ENCODE measurements around the gene SPATA25.
"Not testable (repeated sequence)": the region's sequence is repeated elsewhere in the genome, so short reads cannot be mapped to it uniquely, and the experiment has no call there.

The SPATA25 gene

DNA sequence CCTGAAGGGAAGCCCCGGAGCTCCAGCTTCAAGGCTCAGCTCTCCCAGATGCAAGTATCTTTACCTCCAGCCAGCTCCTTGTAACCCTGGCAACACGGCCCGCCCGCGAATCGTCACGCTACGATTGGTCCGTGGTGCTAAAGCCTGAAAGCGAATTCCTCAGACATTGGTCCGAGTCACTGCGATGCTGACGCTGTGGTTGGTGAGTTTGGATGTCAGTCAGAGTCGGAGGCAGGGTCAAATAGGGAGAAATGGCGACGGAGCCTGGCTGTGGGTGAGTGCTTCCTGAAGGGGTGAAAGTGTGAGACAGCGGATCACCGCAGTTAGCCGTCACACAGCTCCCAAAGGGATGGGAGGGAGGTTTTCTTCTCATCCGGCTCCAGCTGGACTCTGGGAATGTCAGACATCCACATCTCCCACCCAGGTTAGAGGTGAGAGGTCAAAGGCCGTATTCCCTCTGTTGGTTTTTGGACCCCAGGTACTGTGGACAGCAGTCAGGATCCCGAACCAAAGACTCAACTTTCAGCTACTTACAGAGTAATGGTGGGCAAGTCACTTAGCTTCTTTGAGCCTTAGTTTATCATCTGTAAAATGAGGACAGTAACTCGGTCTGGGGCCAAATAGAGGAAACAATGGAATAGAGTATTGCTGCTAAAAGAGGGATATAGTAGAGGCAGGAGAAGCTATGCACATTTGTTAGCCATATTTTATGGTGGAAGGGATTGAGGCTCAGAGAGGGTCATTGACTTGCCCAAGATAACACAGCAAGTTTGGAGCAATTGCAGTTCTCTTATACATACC is 6.2 kb downstream of the SPATA25 start, which contains the start of gene ZSWIM1:
Gene ZSWIM1, plus strand, starts transcription at position 240 of the 801 bp plus-strand sequence. CDS start 1,366 bp downstream, outside the sequence.
- peak within 1 kb of the TSS; percentile 66 for H3K27ac ChIP-seq
- ChIA-PET POLR2A (ENCODE audit: low non-redundant PET) (interaction anchor here (0.5 to 1.0 kb wide), 5 partner anchors 9 to 459 kb away, joined by 3 to 7 read pairs (median 3); partner anchors contain the start of genes CTSA and NEURL2), CTCF (interaction anchor here (0.6 to 1.3 kb wide), 4 partner anchors 9 to 876 kb away, joined by 3 read pairs; no protein-coding TSS in a partner anchor)
- DNase-seq (ENCODE audit: low spot score) = peak; percentile 100
- TF ChIP-seq, protein P1, sequence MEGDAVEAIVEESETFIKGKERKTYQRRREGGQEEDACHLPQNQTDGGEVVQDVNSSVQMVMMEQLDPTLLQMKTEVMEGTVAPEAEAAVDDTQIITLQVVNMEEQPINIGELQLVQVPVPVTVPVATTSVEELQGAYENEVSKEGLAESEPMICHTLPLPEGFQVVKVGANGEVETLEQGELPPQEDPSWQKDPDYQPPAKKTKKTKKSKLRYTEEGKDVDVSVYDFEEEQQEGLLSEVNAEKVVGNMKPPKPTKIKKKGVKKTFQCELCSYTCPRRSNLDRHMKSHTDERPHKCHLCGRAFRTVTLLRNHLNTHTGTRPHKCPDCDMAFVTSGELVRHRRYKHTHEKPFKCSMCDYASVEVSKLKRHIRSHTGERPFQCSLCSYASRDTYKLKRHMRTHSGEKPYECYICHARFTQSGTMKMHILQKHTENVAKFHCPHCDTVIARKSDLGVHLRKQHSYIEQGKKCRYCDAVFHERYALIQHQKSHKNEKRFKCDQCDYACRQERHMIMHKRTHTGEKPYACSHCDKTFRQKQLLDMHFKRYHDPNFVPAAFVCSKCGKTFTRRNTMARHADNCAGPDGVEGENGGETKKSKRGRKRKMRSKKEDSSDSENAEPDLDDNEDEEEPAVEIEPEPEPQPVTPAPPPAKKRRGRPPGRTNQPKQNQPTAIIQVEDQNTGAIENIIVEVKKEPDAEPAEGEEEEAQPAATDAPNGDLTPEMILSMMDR (conservative IDR thresholded peaks at IDR 0.05; ENCODE audit: low read depth) = no peak

- H3K27ac ChIP-seq = no peak overlapping the region
- DNase-seq (ENCODE audit: low spot score) = no peak
- POLR2A ChIA-PET (ENCODE audit: low non-redundant PET) = no interaction called here
- CTCF ChIA-PET = interaction anchor here (0.5 to 0.8 kb wide), 5 partner anchors 13 to 428 kb away, joined by 3 to 4 read pairs (median 3); partner anchors contain the start of genes CTSA and NEURL2
- TF ChIP-seq, protein P1 (conservative IDR thresholded peaks at IDR 0.05; ENCODE audit: low read depth) = no peak
Measured at GRCh38 chr20:45878076-45878761, 9.2 kb downstream of the SPATA25 start.

DNA sequence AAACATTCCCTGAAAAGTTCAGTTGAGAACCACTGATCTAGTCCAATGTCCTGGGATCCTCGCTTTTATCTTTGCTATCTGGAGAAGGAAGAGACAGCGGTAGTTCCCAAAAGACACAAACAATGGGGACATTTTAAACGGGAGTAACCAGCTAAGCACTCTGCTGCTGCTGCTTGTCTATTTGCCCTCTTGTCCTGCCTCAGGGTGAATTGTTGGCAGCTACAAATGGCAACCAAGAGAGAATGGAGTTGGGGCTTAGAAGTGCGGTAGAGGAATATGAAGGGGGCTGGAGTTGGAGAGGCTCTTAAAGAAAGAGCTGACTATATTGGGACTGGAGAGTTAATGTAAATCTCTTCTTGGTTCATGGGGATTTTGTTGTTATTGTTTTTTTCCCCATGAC is 12.8 kb downstream of the SPATA25 start:
- no peak overlapping the region for H3K27ac ChIP-seq
- no peak for DNase-seq (ENCODE audit: low spot score)
- ChIA-PET POLR2A (ENCODE audit: low non-redundant PET) (interaction anchor here (0.6 kb wide), 1 partner anchor 60 kb away, joined by 4 read pairs; no protein-coding TSS in a partner anchor), CTCF (interaction anchor here (0.6 to 1.0 kb wide), 2 partner anchors 63 to 1142 kb away, joined by 3 read pairs; no protein-coding TSS in a partner anchor)
- TF ChIP-seq, protein P1 (conservative IDR thresholded peaks at IDR 0.05; ENCODE audit: low read depth) = no peak

GRCh38 chr20:45874104-45874481 is 13.3 kb downstream of the SPATA25 start:
- not testable (repeated sequence) for H3K27ac ChIP-seq; DNase-seq (ENCODE audit: low spot score)
- ChIA-PET POLR2A (ENCODE audit: low non-redundant PET) (interaction anchor here (0.6 kb wide), 1 partner anchor 61 kb away, joined by 4 read pairs; no protein-coding TSS in a partner anchor), CTCF (interaction anchor here (1.0 kb wide), 1 partner anchor 64 kb away, joined by 3 read pairs; no protein-coding TSS in a partner anchor)

- CTCF ChIA-PET = interaction anchor here (0.6 to 1.0 kb wide), 2 partner anchors 21 to 830 kb away, joined by 3 read pairs; no protein-coding TSS in a partner anchor
- no peak overlapping the region for H3K27ac ChIP-seq
- POLR2A ChIA-PET (ENCODE audit: low non-redundant PET) = interaction anchor here (0.8 kb wide), 1 partner anchor 491 kb away, joined by 3 read pairs; no protein-coding TSS in a partner anchor
- no peak for DNase-seq (ENCODE audit: low spot score)
- TF ChIP-seq, protein P1 (conservative IDR thresholded peaks at IDR 0.05; ENCODE audit: low read depth) = no peak
Measured at GRCh38 chr20:45873409-45874103, 13.9 kb downstream of the SPATA25 start.

GRCh38 chr20:45872626-45873025 is 14.8 kb downstream of the SPATA25 start:
- no peak for DNase-seq (ENCODE audit: low spot score)
- CTCF ChIA-PET = interaction anchor here (0.6 to 1.2 kb wide), 4 partner anchors 15 to 829 kb away, joined by 3 to 7 read pairs (median 3); no protein-coding TSS in a partner anchor
- POLR2A ChIA-PET (ENCODE audit: low non-redundant PET) = interaction anchor here (1.0 kb wide), 1 partner anchor 8 kb away, joined by 3 read pairs; the partner anchor contains the start of gene ZSWIM1
- H3K27ac ChIP-seq = no peak overlapping the region
- TF ChIP-seq, protein P1 (conservative IDR thresholded peaks at IDR 0.05; ENCODE audit: low read depth) = no peak

Measured in RWPE1 (cell line).